ENCODE measurements around the gene PDPN.
"Not testable (repeated sequence)": the region's sequence is repeated elsewhere in the genome, so short reads cannot be mapped to it uniquely, and the experiment has no call there.

Gene PDPN

GRCh38 chr1:13583595-13583965 lies at the start of gene PDPN:
Gene PDPN (plus strand): TSS chr1:13583832. CDS start chr1:13584034, 202 bp downstream.
- H3K27ac ChIP-seq = peak within 1 kb of the TSS in 20 of 21 experiments; percentile 46 to 93 (median 83)
- peak within 1 kb of the TSS; percentile 26 to 51 (median 40) for H3K4me3 ChIP-seq

GRCh38 chr1:13535227-13535626 lies 48.4 kb upstream of the PDPN start:
- H3K4me3 ChIP-seq = no peak overlapping the region
- no peak overlapping the region for H3K27ac ChIP-seq

- H3K27ac ChIP-seq = no peak overlapping the region
Observed at GRCh38 chr1:13536571-13536970, 47.1 kb upstream of the PDPN start.

GRCh38 chr1:13538832-13539231 lies 44.8 kb upstream of the PDPN start:
- Histone ChIP-seq H3K4me3 (no peak overlapping the region), H3K27ac (no peak overlapping the region)

More at GRCh38 chr1:13536571-13536970, 47.1 kb upstream of the PDPN start:
- no peak overlapping the region for H3K4me3 ChIP-seq

GRCh38 chr1:13539683-13540082 lies 43.9 kb upstream of the PDPN start:
- no peak overlapping the region for H3K27ac ChIP-seq
- H3K4me3 ChIP-seq = no peak overlapping the region

- H3K4me3 ChIP-seq = no peak overlapping the region
- peak overlapping the region in 3 of 21 experiments; percentile 6 to 64 (median 22) for H3K27ac ChIP-seq
Observed at GRCh38 chr1:13540866-13541265, 42.8 kb upstream of the PDPN start.

- Histone ChIP-seq H3K4me3 (no peak overlapping the region), H3K27ac (peak overlapping the region in 2 of 21 experiments; percentile 22 to 64)
Observed at GRCh38 chr1:13541435-13542215, 42.0 kb upstream of the PDPN start.

GRCh38 chr1:13543451-13544220 lies 40.0 kb upstream of the PDPN start:
- Histone ChIP-seq H3K27ac (peak overlapping the region in 7 of 21 experiments; percentile 0 to 81 (median 31)), H3K4me3 (no peak overlapping the region)

GRCh38 chr1:13544221-13544556 lies 39.4 kb upstream of the PDPN start:
- H3K4me3 ChIP-seq = no peak overlapping the region
- H3K27ac ChIP-seq = peak overlapping the region in 2 of 21 experiments; percentile 3 to 50

GRCh38 chr1:13546791-13547190 lies 36.8 kb upstream of the PDPN start:
- H3K4me3 ChIP-seq = no peak overlapping the region
- no peak overlapping the region for H3K27ac ChIP-seq

- H3K4me3 ChIP-seq = no peak overlapping the region
- no peak overlapping the region for H3K27ac ChIP-seq
Observed at GRCh38 chr1:13548281-13548680, 35.4 kb upstream of the PDPN start.

- Histone ChIP-seq H3K27ac (no peak overlapping the region), H3K4me3 (no peak overlapping the region)
Observed at GRCh38 chr1:13549021-13549420, 34.6 kb upstream of the PDPN start.

- H3K27ac ChIP-seq = no peak overlapping the region
- H3K4me3 ChIP-seq = no peak overlapping the region
Observed at GRCh38 chr1:13549521-13549920, 34.1 kb upstream of the PDPN start.

- H3K4me3 ChIP-seq = no peak overlapping the region
- H3K27ac ChIP-seq = no peak overlapping the region
Observed at GRCh38 chr1:13550663-13551062, 33.0 kb upstream of the PDPN start.

GRCh38 chr1:13554798-13555197 lies 28.8 kb upstream of the PDPN start:
- Histone ChIP-seq H3K27ac (no peak overlapping the region), H3K4me3 (no peak overlapping the region)

- Histone ChIP-seq H3K27ac (no peak overlapping the region), H3K4me3 (no peak overlapping the region)
Observed at GRCh38 chr1:13556224-13556764, 27.3 kb upstream of the PDPN start.

- no peak overlapping the region for H3K27ac ChIP-seq
Observed at GRCh38 chr1:13560541-13560940, 23.1 kb upstream of the PDPN start.

GRCh38 chr1:13562981-13563380 lies 20.7 kb upstream of the PDPN start:
- H3K27ac ChIP-seq, H3K4me3 ChIP-seq: not testable (repeated sequence)

More at GRCh38 chr1:13560541-13560940, 23.1 kb upstream of the PDPN start:
- H3K4me3 ChIP-seq = no peak overlapping the region

- H3K27ac ChIP-seq = no peak overlapping the region
- H3K4me3 ChIP-seq = no peak overlapping the region
Observed at GRCh38 chr1:13564073-13564472, 19.6 kb upstream of the PDPN start.

- not testable (repeated sequence) for H3K27ac ChIP-seq, H3K4me3 ChIP-seq
Observed at GRCh38 chr1:13570435-13570834, 13.2 kb upstream of the PDPN start.

- Histone ChIP-seq H3K4me3 (no peak overlapping the region), H3K27ac (no peak overlapping the region)
Observed at GRCh38 chr1:13570924-13571323, 12.7 kb upstream of the PDPN start.

Measured in skin epidermis (tissue), 12 donors.